Mesothelial cell of epicardium (in vitro differentiated cells): ENCODE results near the gene CCDC50. TPM values are rescaled to one million over a fixed set of nuclear protein-coding genes. Genes with fewer than 3 reads are reported as not detected.
A peak's percentile ranks its signal among the peaks of the same experiment; 100 is the strongest.

Source experiments
- DNase-seq, 2 experiments: peaks; one replicate each; pipeline ENCODE4 v3.0.0; 2021; ENCODE audit warnings: low spot score in 2 of 2; ENCODE audit not compliant: unreplicated experiment in 2 of 2
- H3K27ac Mint-ChIP-seq: 2 replicates; pipeline ENCODE4 v1.8.0; 2021; ENCODE audit warnings: mixed read lengths
- H3K27me3 Mint-ChIP-seq: 2 replicates; pipeline ENCODE4 v1.8.0; 2021; ENCODE audit warnings: low read depth, mixed read lengths
- H3K36me3 Mint-ChIP-seq: 2 replicates; pipeline ENCODE4 v1.8.0; 2021; ENCODE audit warnings: mixed read lengths
- H3K4me1 Mint-ChIP-seq: 2 replicates; pipeline ENCODE4 v1.8.0; 2021; ENCODE audit warnings: mixed read lengths
- H3K4me3 Mint-ChIP-seq: 2 replicates; pipeline ENCODE4 v1.8.0; 2021; ENCODE audit warnings: mild to moderate bottlenecking, moderate library complexity, mixed read lengths
- H3K9me3 Mint-ChIP-seq: 2 replicates; pipeline ENCODE4 v1.8.0; 2021; ENCODE audit warnings: mixed read lengths
- CTCF ChIP-seq: fragments of 200-600 bp; sonication (generic); IDR thresholded peaks from one replicate; pipeline ENCODE4 v1.5.0; 2021; ENCODE audit warnings: antibody characterized with exemption; ENCODE audit not compliant: unreplicated experiment
- total RNA-seq: library from RNA; stranded (reverse); gene quantifications from 3 replicates; pipeline ENCODE4 v1.2.1, GENCODE V29; 2021

Gene CCDC50
- total RNA-seq, 1 donor from 2014 or later, result 63.2 TPM

- no peak for DNase-seq
- Mint-ChIP-seq H3K4me3 (no peak overlapping the region), H3K9me3 (no peaks in the 10 kb centered on the region), H3K36me3 (no peaks in the 10 kb centered on the region), H3K27ac (no peak overlapping the region), H3K4me1 (peaks cover 41% of the 10 kb centered on the region), H3K27me3 (no peaks in the 10 kb centered on the region)
- no peak for TF ChIP-seq CTCF
Measured at GRCh38 chr3:191342411-191342810, 13.2 kb downstream of the CCDC50 start.

- TF ChIP-seq CTCF, result no peak
- Mint-ChIP-seq H3K4me1 (peaks cover 41% of the 10 kb centered on the region), H3K36me3 (no peaks in the 10 kb centered on the region), H3K9me3 (no peaks in the 10 kb centered on the region), H3K27ac (no peak overlapping the region), H3K4me3 (no peak overlapping the region), H3K27me3 (no peaks in the 10 kb centered on the region)
- DNase-seq, result no peak
Measured at GRCh38 chr3:191343115-191343514, 13.9 kb downstream of the CCDC50 start.

GRCh38 chr3:191343913-191344312 lies 14.7 kb downstream of the CCDC50 start:
- H3K27me3 Mint-ChIP-seq, result no peaks in the 10 kb centered on the region
- no peak for TF ChIP-seq CTCF
- DNase-seq, result no peak
- no peak overlapping the region for H3K4me3 Mint-ChIP-seq
- H3K9me3 Mint-ChIP-seq, result no peaks in the 10 kb centered on the region
- no peaks in the 10 kb centered on the region for H3K36me3 Mint-ChIP-seq
- H3K4me1 Mint-ChIP-seq, result peaks cover 37% of the 10 kb centered on the region
- peak overlapping the region; percentile 26 for H3K27ac Mint-ChIP-seq

- no peaks in the 10 kb centered on the region for H3K27me3 Mint-ChIP-seq
- no peaks in the 10 kb centered on the region for H3K9me3 Mint-ChIP-seq
- no peak for TF ChIP-seq CTCF
- H3K4me3 Mint-ChIP-seq, result no peak overlapping the region
- no peaks in the 10 kb centered on the region for H3K36me3 Mint-ChIP-seq
- no peak for DNase-seq
- peaks cover 34% of the 10 kb centered on the region for H3K4me1 Mint-ChIP-seq
- no peak overlapping the region for H3K27ac Mint-ChIP-seq
Measured at GRCh38 chr3:191345334-191345733, 16.1 kb downstream of the CCDC50 start.

- peaks cover 45% of the 10 kb centered on the region for H3K4me1 Mint-ChIP-seq
- H3K27me3 Mint-ChIP-seq, result no peaks in the 10 kb centered on the region
- H3K36me3 Mint-ChIP-seq, result no peaks in the 10 kb centered on the region
- TF ChIP-seq CTCF, result no peak
- H3K4me3 Mint-ChIP-seq, result no peak overlapping the region
- H3K9me3 Mint-ChIP-seq, result no peaks in the 10 kb centered on the region
- H3K27ac Mint-ChIP-seq, result no peak overlapping the region
- no peak for DNase-seq
Measured at GRCh38 chr3:191347228-191347627, 18.0 kb downstream of the CCDC50 start.

GRCh38 chr3:191348098-191348497 lies 18.9 kb downstream of the CCDC50 start:
- no peaks in the 10 kb centered on the region for H3K36me3 Mint-ChIP-seq
- H3K4me3 Mint-ChIP-seq, result no peak overlapping the region
- H3K27ac Mint-ChIP-seq, result no peak overlapping the region
- no peaks in the 10 kb centered on the region for H3K27me3 Mint-ChIP-seq
- DNase-seq, result no peak
- H3K9me3 Mint-ChIP-seq, result no peaks in the 10 kb centered on the region
- peaks cover 40% of the 10 kb centered on the region for H3K4me1 Mint-ChIP-seq
- no peak for TF ChIP-seq CTCF
